Stimulated activated CD8-positive, alpha-beta memory T cell treated with anti-CD3 and anti-CD28 coated beads, Interleukin-7, amount 100 ng/mL, for 1 hour (primary cell): ENCODE results near the gene DCK.
"Not testable (repeated sequence)": the region's sequence is repeated elsewhere in the genome, so short reads cannot be mapped to it uniquely, and the experiment has no call there.

ENCODE experiments used
- DNase-seq, 2 donors: peaks; one replicate each; pipeline ENCODE4 v3.0.0-alpha.2; 2020; ENCODE audit warnings: low read depth in 2 of 2

DCK gene

DNA sequence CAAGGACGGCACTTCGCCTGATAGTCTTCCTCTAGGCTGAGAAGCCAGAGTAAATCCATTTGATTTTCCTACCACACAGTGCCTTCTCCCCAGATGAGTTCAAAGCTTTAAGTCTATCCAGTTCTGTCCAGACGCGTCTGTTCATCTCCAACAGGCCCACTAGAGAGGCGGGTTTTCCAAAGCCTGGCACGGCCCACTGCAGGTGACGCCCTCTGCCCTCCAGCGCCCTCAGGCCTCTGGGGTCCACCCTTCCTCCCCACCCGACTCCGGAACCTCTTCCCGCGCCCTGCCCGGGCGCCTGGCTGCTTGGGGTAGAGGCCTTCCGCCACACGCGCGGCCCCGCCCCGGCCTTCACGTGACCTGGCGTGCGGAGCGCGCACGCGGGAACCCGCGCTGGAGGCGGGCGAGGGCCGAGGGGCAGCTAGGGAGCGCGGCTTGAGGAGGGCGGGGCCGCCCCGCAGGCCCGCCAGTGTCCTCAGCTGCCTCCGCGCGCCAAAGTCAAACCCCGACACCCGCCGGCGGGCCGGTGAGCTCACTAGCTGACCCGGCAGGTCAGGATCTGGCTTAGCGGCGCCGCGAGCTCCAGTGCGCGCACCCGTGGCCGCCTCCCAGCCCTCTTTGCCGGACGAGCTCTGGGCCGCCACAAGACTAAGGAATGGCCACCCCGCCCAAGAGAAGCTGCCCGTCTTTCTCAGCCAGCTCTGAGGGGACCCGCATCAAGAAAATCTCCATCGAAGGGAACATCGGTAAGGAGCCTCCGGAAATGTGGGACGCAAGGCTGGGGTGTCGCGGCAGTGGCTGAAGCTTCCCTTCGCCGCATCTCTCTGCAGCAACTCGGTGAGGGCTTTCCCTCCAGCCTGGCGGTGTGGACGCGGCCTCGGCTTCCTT, at the start of gene DCK:
Gene DCK, plus strand, starts transcription at position 469 of the 888 bp plus-strand sequence. Its CDS starts 187 bp downstream, at position 656.
- DNase-seq, result peak; percentile 69 to 71

DNA sequence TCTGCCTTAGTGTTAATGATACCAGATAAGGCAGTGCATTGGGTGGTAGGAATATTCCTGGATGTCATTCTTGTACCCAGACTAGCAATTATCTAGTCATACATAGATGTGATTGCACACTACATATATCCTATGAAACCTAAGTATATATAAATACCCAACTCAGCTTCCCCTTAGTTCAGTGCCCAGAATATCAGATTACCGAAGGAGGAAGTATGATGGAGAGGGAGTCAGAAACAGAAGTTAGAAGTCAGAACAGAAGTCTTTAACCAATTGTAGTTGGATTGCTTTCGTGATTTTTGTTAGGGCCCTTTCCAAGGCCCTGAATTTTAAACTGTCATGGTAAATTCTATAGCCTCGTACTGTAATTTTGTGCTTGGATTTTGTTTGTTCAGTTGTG, 48.4 kb upstream of the DCK start:
- DNase-seq, result no peak

DNA sequence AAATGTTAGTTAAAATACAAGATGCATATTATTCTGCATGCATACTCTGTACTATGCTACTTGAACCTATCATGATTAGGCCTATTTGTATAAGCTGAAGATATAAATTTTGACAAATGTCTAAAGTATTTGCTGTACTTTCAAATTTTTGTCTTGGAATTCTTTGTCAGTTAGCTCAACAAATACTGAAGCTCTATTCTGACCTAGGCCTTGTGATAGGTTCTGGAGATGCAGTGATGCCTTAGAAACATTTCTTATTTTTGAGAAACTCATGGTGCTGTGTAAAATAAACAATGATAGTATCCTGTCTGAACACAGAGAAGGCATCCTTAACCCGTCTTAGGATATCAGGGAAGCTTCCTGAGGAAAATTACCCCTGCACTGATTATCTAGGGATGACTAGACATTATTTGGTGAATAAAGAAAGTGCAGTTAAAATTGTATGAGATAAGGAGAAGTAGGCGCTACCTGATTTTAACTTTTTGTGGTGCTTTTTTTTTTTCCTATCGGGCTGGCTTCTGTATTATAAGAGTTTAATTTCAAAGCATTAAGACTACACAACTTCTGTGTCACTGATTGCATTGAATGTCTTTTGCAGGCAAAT, 47.9 kb upstream of the DCK start:
- DNase-seq, result no peak

DNA sequence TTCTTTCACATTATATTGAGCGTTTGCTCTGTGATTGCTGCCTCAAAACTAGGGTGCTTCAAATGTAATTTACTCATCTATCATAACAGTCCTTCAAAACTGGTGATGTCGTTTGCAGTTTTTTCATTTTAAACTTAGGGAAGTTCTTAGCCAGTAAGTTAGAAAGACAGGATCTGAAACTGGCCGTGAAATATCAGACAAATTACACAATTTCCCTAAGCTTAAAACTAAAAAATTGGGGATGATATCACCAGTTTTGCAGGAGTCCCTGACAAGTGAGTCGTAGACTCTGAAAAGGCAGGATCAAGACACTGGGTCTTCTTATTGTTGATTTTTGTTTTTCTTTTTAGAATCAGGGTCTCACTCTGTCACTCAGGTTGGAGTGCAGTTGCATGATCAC, 46.5 kb upstream of the DCK start:
- DNase-seq, result no peak

DNA sequence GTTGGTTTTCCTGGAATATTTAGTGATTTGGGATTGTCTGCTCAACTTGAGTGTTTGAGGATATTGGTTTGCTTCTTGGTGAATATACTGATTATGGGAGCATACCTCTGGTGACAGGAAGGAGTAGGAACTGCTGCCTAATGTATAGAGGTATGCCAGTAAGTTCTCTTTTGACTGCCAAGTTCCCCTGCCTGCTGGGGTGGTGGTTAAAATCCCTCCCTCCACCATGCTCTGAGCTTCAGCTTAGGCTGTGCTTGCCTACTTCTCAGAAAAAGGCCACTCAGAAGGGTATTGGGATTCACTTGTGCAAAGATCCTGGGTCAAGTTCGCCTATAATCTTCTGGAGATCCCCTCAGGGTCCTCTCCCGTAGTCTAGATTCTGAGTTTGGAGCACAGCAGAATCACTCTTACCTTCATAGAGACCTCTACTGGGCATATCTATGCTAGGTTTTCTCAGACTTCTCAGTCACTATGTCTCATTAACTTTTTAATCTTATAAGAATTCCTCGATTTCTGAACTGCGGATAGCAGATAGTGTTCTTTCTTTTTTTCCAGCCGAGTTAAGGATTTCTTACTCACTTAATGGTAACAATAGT, 44.7 kb upstream of the DCK start:
- DNase-seq, result no peak

DNA sequence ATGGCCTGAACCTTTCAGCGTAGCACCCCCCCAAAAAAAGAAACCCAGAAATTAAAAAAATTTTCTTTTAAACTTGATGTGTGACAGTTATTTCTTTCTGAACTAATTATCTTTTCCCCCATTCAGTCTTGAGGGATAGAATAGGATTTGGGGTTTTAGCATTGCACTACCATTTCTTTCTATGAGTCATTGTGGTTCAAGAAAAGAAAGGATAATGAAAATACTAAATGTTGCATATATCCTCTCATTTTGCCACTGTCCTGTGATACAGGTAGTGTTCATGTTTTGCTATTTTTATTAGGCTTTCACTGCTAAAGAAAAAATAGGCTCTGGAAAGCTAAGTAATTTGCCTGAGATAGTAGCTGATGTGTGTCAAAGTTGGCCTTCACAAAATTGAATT, 39.4 kb upstream of the DCK start:
- no peak for DNase-seq

DNA sequence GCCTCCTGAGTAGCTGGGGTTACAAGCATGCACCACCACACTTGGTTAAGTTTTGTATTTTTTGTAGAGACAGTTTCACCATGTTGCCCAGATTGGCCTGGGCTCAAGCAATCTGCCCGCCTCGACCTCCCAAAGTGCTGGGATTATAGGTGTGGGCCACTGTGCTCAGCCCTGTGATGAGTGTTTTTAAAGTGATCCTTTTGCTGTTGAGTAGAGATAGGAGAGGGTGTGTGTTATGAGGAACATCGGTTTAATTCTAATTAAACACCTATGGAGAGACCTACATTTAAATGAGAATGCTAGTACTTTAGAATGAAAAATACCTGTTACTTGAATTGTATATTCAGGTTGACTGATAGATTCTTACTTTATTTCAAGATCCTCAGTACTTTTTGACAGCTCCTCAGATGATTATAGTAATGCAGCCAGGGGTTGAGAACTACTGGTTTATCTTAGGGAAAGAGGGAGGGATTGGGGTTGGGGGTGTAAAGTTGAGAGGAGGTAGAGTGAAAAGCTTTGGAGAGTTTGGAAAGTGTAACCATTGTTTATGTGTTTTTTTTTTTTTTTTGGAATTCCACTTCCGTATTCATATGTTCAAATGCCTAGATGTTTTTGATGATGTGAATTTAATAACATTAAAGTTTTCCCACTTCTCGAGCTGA, 36.8 kb upstream of the DCK start:
- no peak for DNase-seq

DNA sequence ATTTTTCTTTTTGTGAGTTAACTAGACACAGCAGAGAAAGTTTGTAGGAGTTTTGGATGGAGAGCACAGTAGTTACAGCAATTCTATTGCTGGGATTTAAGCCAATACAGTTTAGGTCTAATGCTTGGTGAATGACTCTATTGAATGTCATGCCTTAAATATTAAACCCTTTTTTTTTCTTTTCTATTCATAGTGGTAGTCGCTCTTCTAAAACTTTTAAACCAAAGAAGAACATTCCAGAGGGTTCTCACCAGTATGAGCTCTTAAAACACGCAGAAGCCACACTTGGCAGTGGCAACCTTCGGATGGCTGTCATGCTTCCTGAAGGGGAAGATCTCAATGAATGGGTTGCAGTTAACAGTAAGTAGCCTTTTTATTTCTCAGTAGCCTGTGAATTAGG, 34.8 kb upstream of the DCK start:
- DNase-seq, result no peak

DNA sequence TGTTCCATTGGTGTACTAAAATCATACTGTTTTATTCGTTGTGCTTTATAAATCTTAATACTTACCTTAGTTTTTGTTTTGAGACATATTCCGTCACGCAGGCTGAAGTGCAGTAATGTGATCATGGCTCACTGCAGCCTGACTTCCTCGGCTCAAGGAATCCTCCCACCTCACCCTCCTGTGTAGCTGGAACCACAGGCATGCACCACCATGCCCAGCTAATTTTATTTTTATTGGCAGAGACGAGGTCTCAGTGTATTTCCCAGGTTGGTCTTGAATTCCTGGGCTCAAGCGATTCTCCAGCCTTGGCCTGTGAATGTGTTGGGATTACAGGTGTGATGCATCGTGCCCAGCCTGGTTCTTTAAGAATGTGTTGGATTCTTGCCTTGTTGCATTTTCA, 24.4 kb upstream of the DCK start:
- no peak for DNase-seq

DNA sequence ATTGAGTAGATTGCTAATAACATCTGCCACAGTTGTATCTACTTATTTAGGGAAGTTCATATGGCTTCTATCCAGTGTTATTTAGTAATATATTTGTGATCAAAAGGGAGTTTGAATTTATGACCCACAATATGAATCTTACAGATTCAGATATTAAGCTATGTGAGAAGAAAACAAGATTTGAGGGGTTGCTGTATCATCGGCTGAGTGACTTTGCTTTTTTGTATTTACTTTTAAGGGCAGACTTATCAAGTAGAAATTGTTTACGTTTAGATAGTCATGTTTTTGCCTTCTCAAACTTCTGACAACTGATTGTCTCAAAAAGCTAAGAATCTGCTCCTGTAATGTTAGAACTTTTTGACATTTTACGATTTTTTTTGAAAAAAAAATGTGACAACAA, 17.2 kb upstream of the DCK start:
- no peak for DNase-seq

DNA sequence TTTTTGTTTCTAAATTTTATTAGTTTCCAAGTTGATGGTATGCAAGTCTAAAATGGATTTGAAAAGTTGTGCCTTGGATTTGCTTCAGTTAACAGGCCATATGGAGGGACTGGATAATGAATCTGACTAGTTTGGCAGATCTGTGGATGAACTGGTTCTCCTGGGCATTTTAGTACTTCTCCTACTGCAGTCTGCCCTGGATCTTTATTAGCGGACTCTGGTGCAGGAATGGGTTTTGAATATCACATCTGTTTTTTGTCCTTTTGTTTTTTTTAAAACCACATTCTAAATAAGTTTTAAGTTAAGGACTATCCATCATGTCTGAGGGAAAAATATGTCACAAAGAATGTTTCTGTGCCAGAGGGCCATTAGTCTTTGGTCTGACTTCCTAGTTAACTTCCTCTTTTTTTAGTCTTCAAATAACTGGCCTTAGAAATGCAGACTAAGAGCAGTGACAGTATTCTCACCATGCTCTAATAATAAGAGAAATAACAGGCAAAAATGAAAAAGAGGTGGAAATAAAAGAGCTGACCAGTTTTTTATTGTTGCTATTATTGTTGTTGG, 13.9 kb upstream of the DCK start:
- no peak for DNase-seq

DNA sequence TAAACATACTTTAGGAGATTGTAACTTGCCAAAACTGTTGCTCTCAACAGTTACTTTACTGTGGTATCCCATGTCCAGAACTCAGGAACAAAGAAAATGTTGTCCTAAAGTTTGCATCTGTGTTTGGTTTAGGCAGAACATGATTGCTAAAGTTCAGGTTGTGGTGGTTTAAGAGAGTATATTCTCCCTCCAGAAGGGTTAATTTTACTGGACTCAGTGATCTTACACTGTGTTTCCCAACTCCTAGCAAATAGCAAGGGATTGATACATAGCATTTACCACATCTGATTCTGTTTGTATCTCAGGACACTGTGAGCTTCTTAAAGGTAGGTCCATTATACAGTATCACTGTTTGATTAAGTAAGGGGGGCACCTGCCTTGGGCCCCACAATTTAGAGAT, 13.3 kb upstream of the DCK start:
- no peak for DNase-seq

DNA sequence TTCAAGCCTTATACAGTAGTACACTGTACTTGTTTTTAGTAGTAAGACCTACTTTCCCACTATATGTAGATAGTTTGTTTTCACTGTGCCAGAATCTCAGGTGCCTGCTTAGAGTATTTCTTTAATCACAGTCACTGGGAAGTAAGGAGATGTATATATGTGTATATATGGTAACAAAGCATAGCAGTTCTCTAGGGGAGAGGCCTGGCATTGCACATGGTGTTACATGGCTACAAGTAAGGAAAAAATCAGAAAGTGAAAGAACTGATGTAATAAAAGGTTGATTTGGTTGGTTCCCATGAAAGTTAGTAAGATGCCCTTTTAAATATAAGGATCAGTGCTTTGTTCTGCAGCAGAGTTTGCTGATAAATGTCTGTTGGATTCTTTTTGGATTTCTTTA, 9.3 kb upstream of the DCK start:
- DNase-seq, result no peak

DNA sequence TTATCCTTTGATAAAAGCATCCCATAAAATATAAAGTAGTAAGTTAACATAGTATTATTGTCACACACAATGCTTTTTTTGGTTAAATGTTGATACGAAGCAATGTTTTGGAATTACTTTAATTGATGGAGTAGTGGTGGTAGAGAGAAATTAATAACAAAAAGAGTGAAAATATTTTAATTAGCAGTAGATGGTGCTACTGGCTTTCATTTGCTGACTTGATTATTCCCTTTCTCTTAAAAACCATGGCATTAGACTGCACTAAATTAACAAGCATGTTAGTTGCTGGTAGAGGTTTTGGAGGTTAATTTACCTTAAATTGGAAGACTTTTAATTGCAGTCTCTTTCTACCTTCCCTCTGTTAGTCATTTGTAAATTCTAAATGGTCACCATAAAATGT, 8.9 kb upstream of the DCK start:
- no peak for DNase-seq

DNA sequence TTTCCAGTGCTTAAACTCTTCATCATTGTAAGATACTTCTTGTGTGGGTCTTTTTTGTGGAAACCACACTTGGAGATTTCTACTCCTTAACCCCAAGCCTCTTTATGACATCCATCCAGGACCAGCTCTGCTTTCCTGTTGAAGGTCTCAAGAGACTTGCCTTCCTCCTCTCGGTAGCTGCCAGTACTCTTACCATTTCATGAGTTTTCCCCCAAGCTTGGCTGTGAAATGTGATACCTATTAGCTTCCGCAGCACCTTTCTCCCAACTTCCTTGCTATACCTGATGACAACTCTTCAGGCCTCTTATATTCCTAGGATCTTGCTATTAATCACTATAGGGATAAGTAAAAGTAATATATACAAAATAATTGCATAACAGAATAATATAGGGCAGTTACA, 1.9 kb upstream of the DCK start:
- no peak for DNase-seq

DNA sequence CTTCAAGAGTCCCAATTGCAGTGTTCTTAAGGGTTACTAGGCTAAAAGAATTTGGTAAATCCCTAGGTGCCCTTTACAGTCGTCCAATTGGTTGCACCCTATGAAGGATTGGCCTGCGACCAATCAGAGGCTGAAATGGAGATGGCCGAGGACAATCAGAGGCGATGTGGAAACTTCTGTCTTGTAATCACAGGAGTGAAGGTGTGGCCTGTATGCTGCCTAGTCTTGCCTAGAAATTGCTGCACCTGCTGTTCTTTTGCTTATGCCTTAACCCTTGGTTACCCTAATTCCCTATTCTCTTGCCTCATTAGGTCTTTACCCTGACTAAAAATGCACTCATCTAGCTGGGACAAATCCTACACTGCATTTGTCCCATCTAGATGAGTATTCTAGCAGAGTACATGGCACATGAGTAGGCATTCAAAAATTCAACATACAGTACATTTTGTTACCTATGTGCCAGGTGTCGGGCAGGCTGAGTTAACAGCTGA, 1.0 kb upstream of the DCK start:
- DNase-seq, result no peak

DNA sequence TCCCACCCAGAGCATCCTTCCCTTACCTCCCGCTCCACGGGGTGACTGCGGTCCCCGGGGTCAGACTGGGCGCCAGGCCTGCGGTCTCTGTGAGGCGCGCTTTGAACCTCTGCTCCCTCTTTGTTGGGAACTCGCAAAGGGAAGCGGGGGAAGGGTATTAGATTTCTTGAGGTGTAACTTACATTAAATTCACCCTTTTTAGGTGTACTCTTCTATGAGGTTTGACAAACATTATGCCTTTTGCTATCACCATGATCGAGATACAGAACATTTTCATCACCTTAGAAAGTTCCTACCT, 569 bp downstream of the DCK start:
- DNase-seq, result no peak

DNA sequence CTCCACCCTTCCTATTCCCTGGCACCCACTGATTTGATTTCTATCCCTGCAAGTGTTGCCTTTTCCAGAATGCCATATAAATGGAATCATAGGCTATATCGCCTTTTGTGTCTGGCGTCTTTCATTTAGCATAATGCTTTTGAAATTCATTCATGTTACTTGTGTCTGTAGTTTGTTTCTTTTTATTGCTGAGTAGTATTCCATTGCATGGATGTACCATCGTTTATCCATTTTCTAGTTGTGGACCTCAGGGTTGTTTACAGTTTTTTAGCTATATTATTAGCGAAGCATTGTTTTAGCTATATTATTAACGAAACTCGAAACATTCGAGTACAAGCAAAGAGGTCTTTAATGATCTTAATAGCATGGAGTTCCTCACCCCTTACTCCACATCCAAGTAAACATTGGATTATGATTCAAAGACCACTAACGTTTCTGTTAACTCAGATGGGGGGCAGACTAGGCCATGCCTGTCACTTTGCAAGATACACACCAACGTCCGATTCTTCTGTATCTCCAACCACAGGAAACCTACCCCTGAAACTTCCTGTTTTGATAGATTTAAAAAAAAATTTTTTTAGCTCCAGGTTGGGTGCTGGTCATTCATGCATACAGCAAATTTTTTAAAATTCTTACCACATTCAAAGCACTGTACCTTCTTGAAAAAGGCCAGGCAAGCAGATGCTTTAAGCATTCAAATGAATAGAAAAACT, 1.1 kb downstream of the DCK start:
- no peak for DNase-seq

DNA sequence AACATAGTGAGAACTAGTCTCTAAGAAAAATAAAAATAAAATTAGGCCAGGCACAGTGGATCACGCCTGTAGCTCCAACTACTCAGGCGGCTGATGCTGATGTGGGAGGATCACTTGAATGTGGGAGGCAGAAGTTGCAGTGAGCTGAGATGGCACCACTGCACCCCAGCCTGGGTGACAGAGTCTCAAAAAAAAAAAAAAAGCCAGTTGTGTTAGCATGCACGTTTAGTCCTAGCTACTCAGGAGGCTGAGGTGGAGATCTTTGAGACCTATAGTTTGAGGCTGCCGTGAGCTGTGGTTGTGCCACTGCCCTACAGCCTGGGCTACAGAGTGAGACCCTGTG, 2.5 kb downstream of the DCK start:
- no peak for DNase-seq

DNA sequence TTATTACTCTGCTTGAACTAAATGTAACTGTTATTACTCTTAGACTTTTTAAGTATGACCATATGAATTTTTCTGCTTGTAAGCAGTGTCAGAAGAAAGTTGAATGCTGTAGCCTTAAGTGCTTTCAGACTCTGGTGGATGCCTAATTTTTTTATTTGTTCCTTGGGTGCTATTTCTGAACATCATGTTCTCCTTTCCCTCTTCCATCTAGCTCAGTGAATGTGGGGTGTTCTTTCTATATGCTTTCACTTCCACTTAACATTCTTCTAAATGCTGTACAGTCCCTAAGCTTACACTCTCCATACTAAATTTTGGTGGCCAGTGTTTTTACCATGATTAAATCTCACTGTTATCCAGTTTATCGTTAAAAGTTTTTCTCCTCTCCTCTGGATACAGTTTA, 3.6 kb downstream of the DCK start:
- DNase-seq, result no peak

DNA sequence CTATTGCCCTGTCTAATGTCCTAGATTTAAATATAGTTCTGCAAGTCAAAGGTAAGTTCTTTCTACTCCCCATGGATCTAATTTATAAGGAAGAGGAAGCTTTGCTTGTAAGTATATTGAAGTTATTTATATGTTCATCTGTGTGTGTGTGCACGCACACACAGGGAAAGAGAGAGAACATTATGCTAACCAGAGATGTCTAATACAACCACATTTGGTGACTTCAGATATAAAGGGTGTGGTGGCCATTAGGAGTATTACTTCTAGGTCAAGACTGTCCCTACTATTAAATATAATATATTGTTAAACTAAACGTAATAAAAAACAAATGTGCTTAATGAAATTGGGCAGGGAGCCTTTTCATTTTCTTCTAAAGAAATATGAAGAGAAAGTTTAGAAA, 4.1 kb downstream of the DCK start:
- no peak for DNase-seq

DNA sequence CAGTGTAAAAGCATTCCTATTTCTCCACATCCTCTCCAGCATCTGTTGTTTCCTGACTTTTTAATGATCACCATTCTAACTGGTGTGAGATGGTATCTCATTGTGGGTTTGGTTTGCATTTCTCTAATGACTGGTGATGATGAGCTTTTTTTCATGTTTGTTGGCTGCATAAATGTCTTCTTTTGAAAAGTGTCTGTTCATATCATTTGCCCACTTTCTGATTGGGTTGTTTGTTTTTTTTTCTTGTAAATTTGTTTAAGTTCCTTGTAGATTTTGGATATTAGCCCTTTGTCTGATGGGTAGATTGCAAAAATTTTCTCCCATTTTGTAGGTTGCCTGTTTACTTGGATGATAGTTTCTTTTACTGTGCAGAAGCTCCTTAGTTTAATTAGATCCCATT, 6.2 kb downstream of the DCK start:
- DNase-seq, result not testable (repeated sequence)
